Smooth muscle cell of the brain vasculature (primary cell): ENCODE data around the gene LMBRD2.
"Not testable (repeated sequence)": the region's sequence is repeated elsewhere in the genome, so short reads cannot be mapped to it uniquely, and the experiment has no call there.

Experiments used
- DNase-seq: peaks from one replicate; pipeline ENCODE4 v3.0.0-alpha.2; 2012; ENCODE audit warnings: low read depth, low spot score

LMBRD2 gene

GRCh38 chr5:36161361-36161760 is 9.7 kb upstream of the LMBRD2 start:
- no peak for DNase-seq

- no peak for DNase-seq
These were observed 8.9 kb upstream of the LMBRD2 start for GRCh38 chr5:36160617-36161016.

GRCh38 chr5:36158144-36158543 is 6.5 kb upstream of the LMBRD2 start:
- no peak for DNase-seq

- no peak for DNase-seq
These were observed 4.9 kb upstream of the LMBRD2 start for GRCh38 chr5:36156619-36157018.

- DNase-seq, result no peak
These were observed 4.5 kb upstream of the LMBRD2 start for GRCh38 chr5:36156121-36156601.

GRCh38 chr5:36155291-36155690 is 3.6 kb upstream of the LMBRD2 start:
- no peak for DNase-seq

- DNase-seq, result no peak
These were observed 2.0 kb upstream of the LMBRD2 start for GRCh38 chr5:36153726-36154125.

GRCh38 chr5:36153298-36153677 is 1.6 kb upstream of the LMBRD2 start:
- no peak for DNase-seq

- DNase-seq, result no peak
These were observed 924 bp upstream of the LMBRD2 start for GRCh38 chr5:36152324-36153297.

GRCh38 chr5:36150676-36151433 is 832 bp downstream of the LMBRD2 start:
- no peak for DNase-seq

GRCh38 chr5:36147681-36148080 is 4.0 kb downstream of the LMBRD2 start:
- no peak for DNase-seq

- no peak for DNase-seq
These were observed 5.3 kb downstream of the LMBRD2 start for GRCh38 chr5:36146390-36146789.

- no peak for DNase-seq
These were observed 6.4 kb downstream of the LMBRD2 start for GRCh38 chr5:36145311-36145710.

- DNase-seq, result no peak
These were observed 12.6 kb downstream of the LMBRD2 start for GRCh38 chr5:36138900-36139683.

GRCh38 chr5:36136581-36136980 is 15.1 kb downstream of the LMBRD2 start:
- no peak for DNase-seq

GRCh38 chr5:36135988-36136387 is 15.7 kb downstream of the LMBRD2 start:
- DNase-seq, result no peak

- not testable (repeated sequence) for DNase-seq
These were observed 18.7 kb downstream of the LMBRD2 start for GRCh38 chr5:36133009-36133408.

GRCh38 chr5:36129666-36130065 is 22.0 kb downstream of the LMBRD2 start:
- DNase-seq, result not testable (repeated sequence)

GRCh38 chr5:36128795-36129194 is 22.9 kb downstream of the LMBRD2 start:
- no peak for DNase-seq

GRCh38 chr5:36125868-36126267 is 25.8 kb downstream of the LMBRD2 start:
- DNase-seq, result no peak

- DNase-seq, result no peak
These were observed 40.4 kb downstream of the LMBRD2 start for GRCh38 chr5:36111238-36111637.
